Glutamatergic neuron (in vitro differentiated cells): Measurements from ENCODE around the gene ADGRB3. TPM values are rescaled to one million over a fixed set of nuclear protein-coding genes. Genes with fewer than 3 reads are reported as not detected.

Experiments
- DNase-seq: peaks from one replicate; pipeline ENCODE4 v3.0.0; 2022
- H3K27ac Mint-ChIP-seq: one replicate; pipeline ENCODE4 v1.8.0; 2020; ENCODE audit warnings: mild to moderate bottlenecking, mixed read lengths, inconsistent platforms; ENCODE audit not compliant: unreplicated experiment
- H3K27me3 Mint-ChIP-seq: one replicate; pipeline ENCODE4 v1.8.0; 2020; ENCODE audit warnings: mild to moderate bottlenecking, moderate library complexity, mixed read lengths, inconsistent platforms; ENCODE audit not compliant: unreplicated experiment
- H3K36me3 Mint-ChIP-seq: one replicate; pipeline ENCODE4 v1.8.0; 2020; ENCODE audit warnings: mild to moderate bottlenecking, mixed read lengths, inconsistent platforms; ENCODE audit not compliant: unreplicated experiment
- H3K4me1 Mint-ChIP-seq: one replicate; pipeline ENCODE4 v1.8.0; 2020; ENCODE audit warnings: mild to moderate bottlenecking, low read depth, mixed read lengths, inconsistent platforms; ENCODE audit not compliant: unreplicated experiment
- H3K4me3 Mint-ChIP-seq: one replicate; pipeline ENCODE4 v1.8.0; 2020; ENCODE audit warnings: mild to moderate bottlenecking, mixed read lengths, inconsistent platforms; ENCODE audit not compliant: unreplicated experiment
- H3K9me3 Mint-ChIP-seq: one replicate; pipeline ENCODE4 v1.8.0; 2020; ENCODE audit warnings: mild to moderate bottlenecking, moderate library complexity, mixed read lengths, inconsistent platforms; ENCODE audit not compliant: unreplicated experiment
- total RNA-seq: library from RNA; stranded (reverse); fragmentation: NEBNext Ultra II Directional; extraction: Animal tissue kit (Norgen Biotek cat#: 25700); gene quantifications from one replicate; pipeline ENCODE4 v1.2.1, GENCODE V29; 2021; ENCODE audit not compliant: unreplicated experiment
- TF ChIP-seq, protein P1 (sequence below): fragments of 200-600 bp; sonication (generic); IDR thresholded peaks from one replicate; pipeline ENCODE4 v1.5.0; 2021; ENCODE audit not compliant: partially characterized antibody, unreplicated experiment

ADGRB3 gene
- total RNA-seq, 1 donor from 2014 or later: 7.3 TPM

GRCh38 chr6:69122407-69122773 is 487.3 kb downstream of the ADGRB3 start:
- DNase-seq: no peak
- Mint-ChIP-seq H3K27ac (no peak overlapping the region), H3K36me3 (peaks cover 5% of the 10 kb centered on the region), H3K9me3 (no peaks in the 10 kb centered on the region), H3K4me1 (peaks cover 2% of the 10 kb centered on the region), H3K4me3 (no peak overlapping the region), H3K27me3 (no peaks in the 10 kb centered on the region)
- TF ChIP-seq, protein P1, sequence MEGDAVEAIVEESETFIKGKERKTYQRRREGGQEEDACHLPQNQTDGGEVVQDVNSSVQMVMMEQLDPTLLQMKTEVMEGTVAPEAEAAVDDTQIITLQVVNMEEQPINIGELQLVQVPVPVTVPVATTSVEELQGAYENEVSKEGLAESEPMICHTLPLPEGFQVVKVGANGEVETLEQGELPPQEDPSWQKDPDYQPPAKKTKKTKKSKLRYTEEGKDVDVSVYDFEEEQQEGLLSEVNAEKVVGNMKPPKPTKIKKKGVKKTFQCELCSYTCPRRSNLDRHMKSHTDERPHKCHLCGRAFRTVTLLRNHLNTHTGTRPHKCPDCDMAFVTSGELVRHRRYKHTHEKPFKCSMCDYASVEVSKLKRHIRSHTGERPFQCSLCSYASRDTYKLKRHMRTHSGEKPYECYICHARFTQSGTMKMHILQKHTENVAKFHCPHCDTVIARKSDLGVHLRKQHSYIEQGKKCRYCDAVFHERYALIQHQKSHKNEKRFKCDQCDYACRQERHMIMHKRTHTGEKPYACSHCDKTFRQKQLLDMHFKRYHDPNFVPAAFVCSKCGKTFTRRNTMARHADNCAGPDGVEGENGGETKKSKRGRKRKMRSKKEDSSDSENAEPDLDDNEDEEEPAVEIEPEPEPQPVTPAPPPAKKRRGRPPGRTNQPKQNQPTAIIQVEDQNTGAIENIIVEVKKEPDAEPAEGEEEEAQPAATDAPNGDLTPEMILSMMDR: no peak

- Mint-ChIP-seq H3K4me3 (no peak overlapping the region), H3K27me3 (no peaks in the 10 kb centered on the region), H3K9me3 (no peaks in the 10 kb centered on the region), H3K4me1 (no peaks in the 10 kb centered on the region), H3K27ac (no peak overlapping the region), H3K36me3 (no peaks in the 10 kb centered on the region)
- no peak for DNase-seq
- TF ChIP-seq, protein P1: no peak
Measured at GRCh38 chr6:69128411-69128810, 493.3 kb downstream of the ADGRB3 start.

GRCh38 chr6:69129046-69129445 is 494.0 kb downstream of the ADGRB3 start:
- H3K27me3 Mint-ChIP-seq: no peaks in the 10 kb centered on the region
- H3K4me1 Mint-ChIP-seq: no peaks in the 10 kb centered on the region
- no peaks in the 10 kb centered on the region for H3K36me3 Mint-ChIP-seq
- no peaks in the 10 kb centered on the region for H3K9me3 Mint-ChIP-seq
- no peak overlapping the region for H3K27ac Mint-ChIP-seq
- DNase-seq: no peak
- TF ChIP-seq, protein P1: no peak
- H3K4me3 Mint-ChIP-seq: no peak overlapping the region

- Mint-ChIP-seq H3K36me3 (no peaks in the 10 kb centered on the region), H3K4me3 (no peak overlapping the region), H3K27me3 (peaks cover 3% of the 10 kb centered on the region), H3K27ac (no peak overlapping the region), H3K9me3 (no peaks in the 10 kb centered on the region), H3K4me1 (no peaks in the 10 kb centered on the region)
- no peak for DNase-seq
- TF ChIP-seq, protein P1: no peak
Measured at GRCh38 chr6:69135927-69136326, 500.8 kb downstream of the ADGRB3 start.

DNA sequence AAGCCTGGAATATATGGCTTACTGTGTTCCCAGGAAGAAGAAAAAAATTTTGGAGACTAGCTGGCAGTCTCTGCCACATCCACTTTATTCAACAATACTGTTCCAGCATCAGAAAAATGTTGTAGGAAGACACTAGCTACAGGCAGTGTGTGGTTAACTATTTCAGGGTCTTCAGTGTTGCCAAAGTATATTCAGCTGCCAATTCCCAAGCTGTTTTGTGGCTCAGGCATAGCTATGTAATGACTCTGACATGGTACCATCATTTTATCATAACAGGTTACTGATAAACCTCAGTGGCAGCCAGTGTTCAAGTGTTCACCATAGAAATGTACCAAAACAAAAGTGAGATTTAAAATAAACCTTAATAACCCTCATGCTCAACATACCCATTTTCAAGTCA is 503.1 kb downstream of the ADGRB3 start:
- Mint-ChIP-seq H3K4me3 (no peak overlapping the region), H3K27ac (no peak overlapping the region), H3K9me3 (no peaks in the 10 kb centered on the region), H3K36me3 (no peaks in the 10 kb centered on the region), H3K27me3 (peaks cover 3% of the 10 kb centered on the region), H3K4me1 (no peaks in the 10 kb centered on the region)
- DNase-seq: no peak
- TF ChIP-seq, protein P1: no peak
